ENCODE measurements around the gene ITIH1.

The ITIH1 gene

DNA sequence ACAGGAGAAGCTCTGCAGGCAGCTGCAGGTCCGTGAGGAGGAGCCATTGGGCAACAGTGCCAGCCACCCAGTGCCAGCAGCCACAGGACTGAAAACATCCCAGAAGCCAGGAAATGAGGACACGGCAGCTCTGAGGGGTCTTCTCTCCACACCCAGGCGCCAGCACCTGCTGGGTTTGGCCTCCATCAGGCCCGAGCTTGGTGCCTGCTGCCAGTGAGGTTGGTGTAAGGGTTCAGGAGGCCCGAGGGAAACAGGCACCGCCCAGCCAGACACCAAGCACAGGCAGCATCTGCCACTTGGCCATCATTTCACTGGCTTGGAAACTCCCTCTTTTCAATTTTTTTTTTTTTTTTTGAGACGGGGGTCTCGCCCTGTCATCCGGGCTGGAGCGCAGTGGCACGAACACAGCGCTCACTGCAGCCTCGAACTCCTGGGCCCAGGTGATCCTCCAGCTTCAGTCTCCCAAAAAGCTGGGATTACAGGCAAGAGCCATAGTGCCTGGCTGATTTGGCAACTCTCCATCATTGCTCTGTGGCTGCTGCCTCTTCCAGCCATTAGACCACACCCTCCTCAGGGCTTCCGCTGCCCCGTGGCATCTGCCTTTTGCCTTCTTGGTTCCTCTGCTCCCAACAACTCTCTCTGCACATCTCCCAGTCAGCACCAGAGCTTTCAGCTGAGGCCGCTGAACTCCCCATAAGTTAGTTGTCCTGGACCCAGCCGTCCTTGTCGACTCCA, 15.7 kb downstream of the ITIH1 start:
- TF ChIP-seq, protein P1, sequence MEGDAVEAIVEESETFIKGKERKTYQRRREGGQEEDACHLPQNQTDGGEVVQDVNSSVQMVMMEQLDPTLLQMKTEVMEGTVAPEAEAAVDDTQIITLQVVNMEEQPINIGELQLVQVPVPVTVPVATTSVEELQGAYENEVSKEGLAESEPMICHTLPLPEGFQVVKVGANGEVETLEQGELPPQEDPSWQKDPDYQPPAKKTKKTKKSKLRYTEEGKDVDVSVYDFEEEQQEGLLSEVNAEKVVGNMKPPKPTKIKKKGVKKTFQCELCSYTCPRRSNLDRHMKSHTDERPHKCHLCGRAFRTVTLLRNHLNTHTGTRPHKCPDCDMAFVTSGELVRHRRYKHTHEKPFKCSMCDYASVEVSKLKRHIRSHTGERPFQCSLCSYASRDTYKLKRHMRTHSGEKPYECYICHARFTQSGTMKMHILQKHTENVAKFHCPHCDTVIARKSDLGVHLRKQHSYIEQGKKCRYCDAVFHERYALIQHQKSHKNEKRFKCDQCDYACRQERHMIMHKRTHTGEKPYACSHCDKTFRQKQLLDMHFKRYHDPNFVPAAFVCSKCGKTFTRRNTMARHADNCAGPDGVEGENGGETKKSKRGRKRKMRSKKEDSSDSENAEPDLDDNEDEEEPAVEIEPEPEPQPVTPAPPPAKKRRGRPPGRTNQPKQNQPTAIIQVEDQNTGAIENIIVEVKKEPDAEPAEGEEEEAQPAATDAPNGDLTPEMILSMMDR (IDR thresholded peaks at IDR 0.05; ENCODE audit: low read length), result no peak
- no peak for TF ChIP-seq EZH2phosphoT487 (IDR thresholded peaks at IDR 0.05; ENCODE audit: low read length)
- TF ChIP-seq EZH2 (optimal IDR thresholded peaks at IDR 0.05; ENCODE audit: low read depth, low read length), result no peak
- no peak overlapping the region for H3K4me3 ChIP-seq (ENCODE audit: low read length)
- H4K20me1 ChIP-seq (ENCODE audit: insufficient read depth, low read length), result no peaks in the 10 kb centered on the region
- H3K9ac ChIP-seq (ENCODE audit: low read length), result no peak overlapping the region
- H2AFZ ChIP-seq (ENCODE audit: low read length), result no peak overlapping the region
- no peaks in the 10 kb centered on the region for H3K27me3 ChIP-seq (replicated peaks; ENCODE audit: insufficient read depth, low read length)
- no peaks in the 10 kb centered on the region for H3K4me1 ChIP-seq (ENCODE audit: low read length)
- H3K27ac ChIP-seq (ENCODE audit: low read length), result no peak overlapping the region
- no peaks in the 10 kb centered on the region for H3K9me2 ChIP-seq (replicated peaks; ENCODE audit: insufficient read depth, low read length)
- no peaks in the 10 kb centered on the region for H3K9me3 ChIP-seq (replicated peaks; ENCODE audit: insufficient read depth, low read length)
- H3K79me2 ChIP-seq (ENCODE audit: low read length), result no peaks in the 10 kb centered on the region
- H3F3A ChIP-seq (ENCODE audit: insufficient read depth, low read length), result no peaks in the 10 kb centered on the region
- H3K36me3 ChIP-seq (replicated peaks; ENCODE audit: insufficient read depth, low read length), result no peaks in the 10 kb centered on the region
- H3K4me2 ChIP-seq (ENCODE audit: low read depth, low read length), result no peak overlapping the region
- DNase-seq, result no peak

DNA sequence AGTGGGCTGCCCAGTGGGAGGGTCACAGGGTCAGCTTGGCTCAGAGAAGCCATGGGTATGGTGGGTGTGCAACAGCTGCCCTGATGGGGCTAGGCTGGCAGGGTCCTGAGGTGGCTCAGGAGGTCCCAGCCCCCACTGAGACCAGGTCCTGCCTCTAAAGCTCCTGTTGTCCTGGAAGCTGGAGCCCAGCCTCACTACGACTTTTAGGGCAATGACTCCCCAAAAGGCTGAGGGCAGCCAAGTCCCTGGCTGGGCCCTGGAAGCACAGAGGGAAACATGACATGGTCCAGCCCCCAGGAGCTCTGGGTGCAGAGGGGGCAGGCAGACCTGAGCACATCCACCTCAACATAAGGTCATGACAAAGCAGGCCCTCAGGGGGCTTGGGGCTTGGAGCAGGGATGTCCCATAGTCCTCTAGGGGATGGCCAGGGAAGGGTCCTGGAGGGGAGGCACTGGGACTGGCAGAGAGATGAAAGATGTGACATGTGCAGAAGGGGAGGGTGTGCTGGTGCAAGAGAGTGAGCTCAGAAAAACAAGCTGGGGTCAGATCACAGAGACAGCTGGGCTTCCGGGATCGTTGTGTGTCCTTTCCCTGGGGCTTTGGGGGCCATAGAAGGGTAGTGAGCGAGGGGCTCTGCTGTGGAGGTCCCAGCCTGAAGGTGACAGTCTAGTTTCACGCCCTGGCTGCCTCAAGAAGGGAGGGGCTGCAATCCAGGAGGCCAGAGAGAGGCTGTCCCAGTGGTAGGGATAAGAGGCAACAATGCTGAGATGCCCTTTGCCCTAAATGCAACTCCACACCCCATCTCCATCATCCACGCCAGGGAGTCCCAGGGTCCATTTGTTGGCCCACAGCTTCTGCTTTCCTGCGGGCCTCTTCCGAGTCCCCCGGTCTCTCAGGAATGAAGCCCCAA, 16.6 kb downstream of the ITIH1 start:
- Histone ChIP-seq H3K79me2 (ENCODE audit: low read length) (no peaks in the 10 kb centered on the region), H3K27me3 (replicated peaks; ENCODE audit: insufficient read depth, low read length) (no peaks in the 10 kb centered on the region), H3F3A (ENCODE audit: insufficient read depth, low read length) (no peaks in the 10 kb centered on the region), H3K36me3 (replicated peaks; ENCODE audit: insufficient read depth, low read length) (no peaks in the 10 kb centered on the region), H3K4me3 (ENCODE audit: low read length) (no peak overlapping the region), H3K27ac (ENCODE audit: low read length) (no peak overlapping the region), H3K4me1 (ENCODE audit: low read length) (no peaks in the 10 kb centered on the region), H3K4me2 (ENCODE audit: low read depth, low read length) (no peak overlapping the region), H2AFZ (ENCODE audit: low read length) (no peak overlapping the region), H3K9me2 (replicated peaks; ENCODE audit: insufficient read depth, low read length) (no peaks in the 10 kb centered on the region), H3K9me3 (replicated peaks; ENCODE audit: insufficient read depth, low read length) (no peaks in the 10 kb centered on the region), H4K20me1 (ENCODE audit: insufficient read depth, low read length) (no peaks in the 10 kb centered on the region), H3K9ac (ENCODE audit: low read length) (no peak overlapping the region)
- DNase-seq, result no peak
- TF ChIP-seq EZH2phosphoT487 (IDR thresholded peaks at IDR 0.05; ENCODE audit: low read length) (no peak), EZH2 (optimal IDR thresholded peaks at IDR 0.05; ENCODE audit: low read depth, low read length) (no peak)
- TF ChIP-seq, protein P1 (IDR thresholded peaks at IDR 0.05; ENCODE audit: low read length), result no peak

DNA sequence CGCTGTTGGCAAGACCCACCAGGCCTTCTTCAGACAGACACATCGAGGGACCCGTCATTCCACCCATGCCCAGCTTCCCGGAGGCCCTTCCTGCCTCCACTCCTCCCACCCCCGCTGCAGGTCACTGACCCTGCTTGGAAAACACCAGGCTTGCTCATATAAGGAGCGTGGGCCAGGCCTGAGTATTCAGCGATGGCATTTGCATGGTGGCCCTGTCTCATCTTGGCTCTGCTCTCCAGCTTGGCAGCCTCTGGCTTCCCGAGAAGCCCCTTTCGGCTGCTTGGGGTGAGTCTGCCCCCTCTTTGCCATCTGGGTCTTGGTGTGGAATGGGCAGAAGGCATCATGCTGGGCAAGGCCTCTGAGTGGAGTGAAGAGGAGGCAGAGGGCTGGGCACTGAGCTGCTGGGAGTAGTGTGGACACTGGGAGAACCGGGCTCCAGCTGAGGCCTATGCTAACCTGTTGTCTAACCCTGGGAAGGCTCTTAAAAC, 17.3 kb downstream of the ITIH1 start, which contains the start of gene ITIH3:
ITIH3 (plus strand) TSS at position 185 of the 488 bp plus-strand sequence; CDS start at position 193, 8 bp downstream.
- Histone ChIP-seq H3F3A (ENCODE audit: insufficient read depth, low read length) (no peaks in the 10 kb centered on the region), H3K27ac (ENCODE audit: low read length) (no peak within 1 kb of the TSS), H3K36me3 (replicated peaks; ENCODE audit: insufficient read depth, low read length) (no peaks in the 10 kb centered on the region), H3K4me3 (ENCODE audit: low read length) (no peak within 1 kb of the TSS), H2AFZ (ENCODE audit: low read length) (no peak within 1 kb of the TSS), H3K27me3 (replicated peaks; ENCODE audit: insufficient read depth, low read length) (no peaks in the 10 kb centered on the region), H3K9me2 (replicated peaks; ENCODE audit: insufficient read depth, low read length) (no peaks in the 10 kb centered on the region), H4K20me1 (ENCODE audit: insufficient read depth, low read length) (no peaks in the 10 kb centered on the region), H3K79me2 (ENCODE audit: low read length) (no peaks in the 10 kb centered on the region), H3K9me3 (replicated peaks; ENCODE audit: insufficient read depth, low read length) (no peaks in the 10 kb centered on the region), H3K4me1 (ENCODE audit: low read length) (no peaks in the 10 kb centered on the region), H3K9ac (ENCODE audit: low read length) (no peak within 1 kb of the TSS), H3K4me2 (ENCODE audit: low read depth, low read length) (no peak within 1 kb of the TSS)
- TF ChIP-seq EZH2phosphoT487 (IDR thresholded peaks at IDR 0.05; ENCODE audit: low read length) (no peak), EZH2 (optimal IDR thresholded peaks at IDR 0.05; ENCODE audit: low read depth, low read length) (no peak)
- TF ChIP-seq, protein P1 (IDR thresholded peaks at IDR 0.05; ENCODE audit: low read length), result no peak
- no peak for DNase-seq

Measured in MM.1S (cell line).